Measurements from ENCODE around the gene SLC17A7. TPM values are rescaled to one million over a fixed set of nuclear protein-coding genes. Genes with fewer than 3 reads are reported as not detected.

SLC17A7 gene
- total and polyA plus RNA-seq, 9 donors, result 0.15 to 2.5 (median 0.19) TPM; not detected in 2

GRCh38 chr19:49459388-49459787 is 18.1 kb upstream of the SLC17A7 start:
- no peaks in the 10 kb centered on the region for H3K4me1 ChIP-seq (ENCODE audit: insufficient read depth)
- no peaks in the 10 kb centered on the region for H3K9me3 ChIP-seq
- no peaks in the 10 kb centered on the region for H3K27me3 ChIP-seq
- TF ChIP-seq, protein P1, sequence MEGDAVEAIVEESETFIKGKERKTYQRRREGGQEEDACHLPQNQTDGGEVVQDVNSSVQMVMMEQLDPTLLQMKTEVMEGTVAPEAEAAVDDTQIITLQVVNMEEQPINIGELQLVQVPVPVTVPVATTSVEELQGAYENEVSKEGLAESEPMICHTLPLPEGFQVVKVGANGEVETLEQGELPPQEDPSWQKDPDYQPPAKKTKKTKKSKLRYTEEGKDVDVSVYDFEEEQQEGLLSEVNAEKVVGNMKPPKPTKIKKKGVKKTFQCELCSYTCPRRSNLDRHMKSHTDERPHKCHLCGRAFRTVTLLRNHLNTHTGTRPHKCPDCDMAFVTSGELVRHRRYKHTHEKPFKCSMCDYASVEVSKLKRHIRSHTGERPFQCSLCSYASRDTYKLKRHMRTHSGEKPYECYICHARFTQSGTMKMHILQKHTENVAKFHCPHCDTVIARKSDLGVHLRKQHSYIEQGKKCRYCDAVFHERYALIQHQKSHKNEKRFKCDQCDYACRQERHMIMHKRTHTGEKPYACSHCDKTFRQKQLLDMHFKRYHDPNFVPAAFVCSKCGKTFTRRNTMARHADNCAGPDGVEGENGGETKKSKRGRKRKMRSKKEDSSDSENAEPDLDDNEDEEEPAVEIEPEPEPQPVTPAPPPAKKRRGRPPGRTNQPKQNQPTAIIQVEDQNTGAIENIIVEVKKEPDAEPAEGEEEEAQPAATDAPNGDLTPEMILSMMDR (IDR thresholded peaks at IDR 0.05), result no peak
- TF ChIP-seq EP300 (IDR thresholded peaks at IDR 0.05) (no peak), POLR2A (IDR thresholded peaks at IDR 0.05) (no peak)
- DNase-seq, result no peak
- 88 to 92% (median 89%) methylated on average over 12 of the region's 12 CpGs for WGBS, 3 donors
- no peaks in the 10 kb centered on the region for H3K36me3 ChIP-seq
- no peak overlapping the region for H3K4me3 ChIP-seq
- intact Hi-C loops (cut with DNase I), result no loop called here
- H3K27ac ChIP-seq, result no peak overlapping the region

- no peak for DNase-seq
- H3K27me3 ChIP-seq, result no peaks in the 10 kb centered on the region
- H3K27ac ChIP-seq, result no peak overlapping the region
- TF ChIP-seq EP300 (IDR thresholded peaks at IDR 0.05) (no peak), POLR2A (IDR thresholded peaks at IDR 0.05) (no peak)
- TF ChIP-seq, protein P1 (IDR thresholded peaks at IDR 0.05), result no peak
- 85 to 92% (median 88%) methylated on average over 5 of the region's 5 CpGs for WGBS, 3 donors
- H3K4me3 ChIP-seq, result no peak overlapping the region
- H3K36me3 ChIP-seq, result no peaks in the 10 kb centered on the region
- intact Hi-C loops (cut with DNase I), result no loop called here
- H3K4me1 ChIP-seq (ENCODE audit: insufficient read depth), result no peaks in the 10 kb centered on the region
- H3K9me3 ChIP-seq, result no peaks in the 10 kb centered on the region
These were observed 17.2 kb upstream of the SLC17A7 start for GRCh38 chr19:49458567-49458903.

DNA sequence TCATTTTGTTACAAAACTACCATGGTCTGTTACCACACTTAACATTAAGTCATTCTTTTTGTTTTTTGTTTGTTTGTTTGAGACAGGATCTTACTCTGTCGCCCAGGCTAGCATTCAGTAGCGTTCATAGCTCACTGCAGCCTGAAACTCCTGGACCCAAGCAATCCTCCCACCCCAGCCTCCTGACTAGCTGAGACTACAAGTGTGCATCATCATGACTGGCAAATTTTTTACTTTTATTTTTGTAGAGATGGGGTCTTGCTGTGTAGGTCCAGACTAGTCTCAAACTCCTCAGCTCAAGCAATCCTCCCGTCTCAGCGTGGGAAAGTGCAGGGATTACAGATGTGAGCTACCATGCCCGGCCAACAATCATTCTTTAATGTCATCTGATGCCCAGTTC is 15.0 kb upstream of the SLC17A7 start:
- intact Hi-C loops (cut with DNase I), result no loop called here
- DNase-seq, result no peak
- TF ChIP-seq POLR2A (IDR thresholded peaks at IDR 0.05), result no peak
- TF ChIP-seq, protein P1 (IDR thresholded peaks at IDR 0.05), result no peak
- no peak for TF ChIP-seq EP300 (IDR thresholded peaks at IDR 0.05)
- Histone ChIP-seq H3K4me1 (ENCODE audit: insufficient read depth) (no peaks in the 10 kb centered on the region), H3K9me3 (no peaks in the 10 kb centered on the region), H3K4me3 (no peak overlapping the region), H3K27ac (peak overlapping the region in 1 of 2 donors; percentile 21), H3K36me3 (no peaks in the 10 kb centered on the region), H3K27me3 (no peaks in the 10 kb centered on the region)
- WGBS, 3 donors, result 16 to 37% (median 25%) methylated on average over 5 of the region's 5 CpGs

DNA sequence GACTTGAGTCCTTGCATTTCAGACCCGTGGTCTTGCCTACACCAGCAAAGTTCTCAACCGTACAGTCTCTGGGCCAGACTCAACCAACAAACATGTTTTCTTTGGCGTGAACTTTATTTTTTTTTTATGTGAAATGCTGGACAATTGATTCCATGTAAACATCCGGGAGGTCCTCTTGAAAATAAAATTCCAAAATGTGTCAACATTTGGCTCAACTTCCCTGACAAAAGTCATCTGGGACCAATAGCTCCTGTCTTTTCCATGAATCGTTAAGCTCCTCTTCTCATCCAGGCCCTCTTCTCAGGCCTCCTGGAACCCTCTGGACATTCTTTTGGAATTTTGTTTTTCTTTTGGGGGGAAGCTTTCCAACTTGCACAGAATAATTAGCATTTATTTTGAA is 14.4 kb upstream of the SLC17A7 start:
- intact Hi-C loops (cut with DNase I), result no loop called here
- DNase-seq, result no peak
- H3K9me3 ChIP-seq, result no peaks in the 10 kb centered on the region
- 3 to 16% (median 5%) methylated on average over 5 of the region's 5 CpGs for WGBS, 3 donors
- peak overlapping the region in 1 of 2 donors; percentile 26 for H3K27ac ChIP-seq
- H3K27me3 ChIP-seq, result no peaks in the 10 kb centered on the region
- H3K4me3 ChIP-seq, result no peak overlapping the region
- H3K36me3 ChIP-seq, result no peaks in the 10 kb centered on the region
- TF ChIP-seq POLR2A (IDR thresholded peaks at IDR 0.05), result no peak
- TF ChIP-seq EP300 (IDR thresholded peaks at IDR 0.05), result no peak
- TF ChIP-seq, protein P1 (IDR thresholded peaks at IDR 0.05), result no peak
- no peaks in the 10 kb centered on the region for H3K4me1 ChIP-seq (ENCODE audit: insufficient read depth)

All from ovary (tissue), 9 donors.